ENCODE measurements around the gene DLGAP1. TPM values are rescaled to one million over a fixed set of nuclear protein-coding genes. Genes with fewer than 3 reads are reported as not detected.

DLGAP1 gene
- total RNA-seq, 1 experiment from 2014 or later: 23.2 TPM

DNA sequence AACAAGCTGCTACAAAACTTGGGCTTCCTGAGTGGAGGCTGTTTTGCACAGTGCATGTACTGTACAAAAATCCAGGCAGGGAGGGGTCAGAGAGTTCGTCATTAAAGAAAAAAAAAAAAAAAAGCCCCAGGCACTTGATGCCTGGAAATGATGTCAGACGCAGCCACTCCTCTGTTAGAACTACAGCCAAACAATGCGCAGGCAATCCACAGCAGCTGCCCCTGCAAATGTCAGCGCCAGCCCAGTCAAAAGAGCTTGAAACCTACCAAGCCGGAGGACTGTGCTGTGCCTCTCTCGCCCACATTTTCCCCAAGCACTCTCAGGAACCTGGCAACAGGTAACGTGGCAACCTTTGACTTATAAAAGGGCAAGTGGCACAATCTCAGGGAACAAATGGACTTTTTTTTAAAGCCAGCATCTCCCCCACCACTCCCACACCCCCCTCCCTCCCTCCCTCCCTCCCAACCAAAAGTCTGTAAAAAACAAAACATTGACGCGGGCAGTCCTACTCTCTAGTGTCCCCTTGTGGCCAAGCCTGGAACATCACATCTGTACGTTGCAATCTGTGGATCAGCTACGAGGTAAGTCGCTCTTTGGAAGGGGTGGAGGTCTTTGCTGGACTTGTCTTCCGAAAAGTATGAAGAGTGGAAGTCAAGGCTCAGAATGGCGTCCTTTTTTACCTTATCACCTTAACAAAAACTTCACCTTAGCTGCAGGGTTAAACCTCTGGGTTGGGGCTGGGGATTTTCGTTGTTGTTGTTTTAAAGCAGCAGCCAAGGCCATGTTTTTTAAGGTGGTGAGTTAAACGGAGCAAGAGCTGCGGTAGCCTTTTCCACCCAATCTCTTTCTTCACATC lies 861.0 kb downstream of the DLGAP1 start:
- H3K9ac ChIP-seq (ENCODE audit: extremely low read depth, insufficient read length, low read length): peak overlapping the region; percentile 39
- peak overlapping the region; percentile 56 to 80 for H3K4me3 Mint-ChIP-seq

More for the DNA sequence above, 861.0 kb downstream of the DLGAP1 start:
- H3K4me2 ChIP-seq (ENCODE audit: insufficient read depth, insufficient read length, low read length): peak overlapping the region; percentile 50
- no peak overlapping the region; the same call in 1 of the 2 replicates for H3K14ac ChIP-seq (ENCODE audit: insufficient read depth, low read length)
- Mint-ChIP-seq H3K27ac (peak overlapping the region; percentile 84 to 97 (median 96)), H3K36me3 (ENCODE audit: insufficient read depth in 1 of 3, low read depth in 3 of 3) (peaks cover 0 to 10% (median 6%) of the 10 kb centered on the region in 3 experiments; a peak in 4 of 7 replicates), H3K27me3 (ENCODE audit: low read depth) (peaks cover 31% of the 10 kb centered on the region), H3K9me3 (peaks cover 0 to 3% of the 10 kb centered on the region in 2 experiments; a peak in 1 of 5 replicates), H3K4me1 (peaks cover 63 to 72% of the 10 kb centered on the region in 2 experiments)
- peak overlapping the region; percentile 0 for H3K18ac ChIP-seq (ENCODE audit: insufficient read length, low read depth, low read length)
- H2BK12ac ChIP-seq (ENCODE audit: insufficient read length, low read depth, low read length): no peak overlapping the region
- H3K79me2 ChIP-seq (ENCODE audit: insufficient read depth, low read length): no peaks in the 10 kb centered on the region
- no peak overlapping the region for H2AFZ ChIP-seq (ENCODE audit: low read length)
- H3K56ac ChIP-seq (ENCODE audit: insufficient read length, low read depth, low read length): no peak overlapping the region
- H3K27ac ChIP-seq (ENCODE audit: insufficient read length, low read depth, low read length): peak overlapping the region; percentile 50
- H2BK15ac ChIP-seq (ENCODE audit: low read depth, low read length): no peak overlapping the region
- no peak overlapping the region for H2BK5ac ChIP-seq (ENCODE audit: insufficient read length, low read length)
- no peaks in the 10 kb centered on the region for H3K79me1 ChIP-seq (ENCODE audit: insufficient read depth, low read depth, low read length, poor library complexity, severe bottlenecking)
- TF ChIP-seq, protein P1, sequence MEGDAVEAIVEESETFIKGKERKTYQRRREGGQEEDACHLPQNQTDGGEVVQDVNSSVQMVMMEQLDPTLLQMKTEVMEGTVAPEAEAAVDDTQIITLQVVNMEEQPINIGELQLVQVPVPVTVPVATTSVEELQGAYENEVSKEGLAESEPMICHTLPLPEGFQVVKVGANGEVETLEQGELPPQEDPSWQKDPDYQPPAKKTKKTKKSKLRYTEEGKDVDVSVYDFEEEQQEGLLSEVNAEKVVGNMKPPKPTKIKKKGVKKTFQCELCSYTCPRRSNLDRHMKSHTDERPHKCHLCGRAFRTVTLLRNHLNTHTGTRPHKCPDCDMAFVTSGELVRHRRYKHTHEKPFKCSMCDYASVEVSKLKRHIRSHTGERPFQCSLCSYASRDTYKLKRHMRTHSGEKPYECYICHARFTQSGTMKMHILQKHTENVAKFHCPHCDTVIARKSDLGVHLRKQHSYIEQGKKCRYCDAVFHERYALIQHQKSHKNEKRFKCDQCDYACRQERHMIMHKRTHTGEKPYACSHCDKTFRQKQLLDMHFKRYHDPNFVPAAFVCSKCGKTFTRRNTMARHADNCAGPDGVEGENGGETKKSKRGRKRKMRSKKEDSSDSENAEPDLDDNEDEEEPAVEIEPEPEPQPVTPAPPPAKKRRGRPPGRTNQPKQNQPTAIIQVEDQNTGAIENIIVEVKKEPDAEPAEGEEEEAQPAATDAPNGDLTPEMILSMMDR (conservative IDR thresholded peaks at IDR 0.05): peak; percentile 79
- no peak overlapping the region for H2BK20ac ChIP-seq (ENCODE audit: low read depth, low read length, poor library complexity, severe bottlenecking)
- no peaks in the 10 kb centered on the region for H3K9me3 ChIP-seq (ENCODE audit: control insufficient read depth, low read depth, low read length)
- H3T11ph ChIP-seq (ENCODE audit: low read length): no peak overlapping the region
- H3K23ac ChIP-seq (ENCODE audit: insufficient read length, low read depth, low read length): no peak overlapping the region
- H4K20me1 ChIP-seq (ENCODE audit: control insufficient read depth, insufficient read depth, insufficient read length): no peaks in the 10 kb centered on the region
- peak; percentile 89 for DNase-seq
- H3K23me2 ChIP-seq (ENCODE audit: insufficient read length, low read depth, low read length, poor library complexity, severe bottlenecking): peaks cover 2% of the 10 kb centered on the region
- H4K8ac ChIP-seq (replicated peaks; ENCODE audit: insufficient read length, low read depth, low read length): no peak overlapping the region
- no CpG with 5 or more reads among the region's 17 CpGs for WGBS (ENCODE audit: extremely low coverage, insufficient read length, low lambda C conversion rate)
- peaks cover 16% of the 10 kb centered on the region; the same call in 1 of the 2 replicates for H3K4me1 ChIP-seq (ENCODE audit: insufficient read depth, low read length)
- H4K5ac ChIP-seq (ENCODE audit: insufficient read length, low read depth, low read length): no peak overlapping the region
- H2BK120ac ChIP-seq (ENCODE audit: low read depth, low read length, poor library complexity, severe bottlenecking): no peak overlapping the region
- no peak overlapping the region for H3K4ac ChIP-seq (ENCODE audit: low read depth, low read length)
- H3K27me3 ChIP-seq (ENCODE audit: insufficient read depth, low read length): peaks cover 9% of the 10 kb centered on the region; the same call in 1 of the 2 replicates
- no peak overlapping the region for H4K91ac ChIP-seq (ENCODE audit: insufficient read length, low read depth, low read length)
- no peak overlapping the region for H2AK5ac ChIP-seq (ENCODE audit: insufficient read length, low read length)
